Psoas muscle (tissue), 8 donors: Measurements from ENCODE around the gene DNAJC8. TPM values are rescaled to one million over a fixed set of nuclear protein-coding genes. Genes with fewer than 3 reads are reported as not detected.

ENCODE experiments used
- ATAC-seq, 4 donors: fragments of 200-7000 bp; cut with Tn5 transposase; one replicate each; pipeline ENCODE4 v1.9.1; 2020; ENCODE audit warnings: moderate library complexity in 3 of 4, mild to moderate bottlenecking in 2 of 4
- DNase-seq, 2 donors: peaks; one replicate each; pipeline ENCODE4 v3.0.0-alpha.2; 2020
- H3K27ac ChIP-seq: fragments of 200-600 bp; one replicate; pipeline ENCODE4 v1.8.0; 2022
- H3K27me3 ChIP-seq, 3 donors: fragments of 200-600 bp in 1 of 3; one replicate each; pipeline versions ENCODE4 v1.6.1 to v1.8.0; 2013 to 2022; ENCODE audit warnings: low read length in 2 of 3, mild to moderate bottlenecking in 2 of 3, moderate library complexity in 1 of 3; ENCODE audit not compliant: insufficient read depth in 3 of 3
- H3K36me3 ChIP-seq, 2 donors: fragments of 200-600 bp in 1 of 2; one replicate each; pipeline versions ENCODE4 v1.6.1 to v1.8.0; 2013 to 2022; ENCODE audit warnings: low read depth in 1 of 2, mild to moderate bottlenecking in 1 of 2, moderate library complexity in 1 of 2; ENCODE audit not compliant: insufficient read depth in 1 of 2
- H3K4me1 ChIP-seq: fragments of 200-600 bp; one replicate; pipeline ENCODE4 v1.8.0; 2022
- H3K4me3 ChIP-seq: fragments of 200-600 bp; one replicate; pipeline ENCODE4 v1.8.0; 2022; ENCODE audit warnings: mild to moderate bottlenecking
- H3K9me3 ChIP-seq: fragments of 200-600 bp; one replicate; pipeline ENCODE4 v1.8.0; 2022
- WGBS, 3 donors: extraction: QIAGEN DNeasy Blood & Tissue Kit; methylation state at CpG; one replicate each; pipeline versions ENCODE4 v1.1.6 to v1.1.7; 2013; 5-methylcytosine and 5-hydroxymethylcytosine counted together
- intact Hi-C, 2 donors: fragments of 100-400 bp; cut with DNase I; formaldehyde crosslinking; loops; one replicate each; pipeline versions ENCODE4 v1.11.0 to v1.14.2; 2022
- polyA plus RNA-seq, 3 donors: library from polyadenylated mRNA; stranded (reverse); fragments of 200-250 nt; gene quantifications; one replicate each; pipeline ENCODE4 v1.2.3, GENCODE V29; 2013
- total RNA-seq, 4 donors: library from RNA; stranded (reverse); fragmentation: NEBNext Ultra II Directional in 2 of 4; extraction: Animal tissue kit (Norgen Biotek cat#: 25700) in 2 of 4; gene quantifications; one replicate each; pipeline versions ENCODE4 v1.2.1 to v1.2.4, GENCODE V29; 2021 to 2023
- TF ChIP-seq, protein P1 (sequence below): fragments of 200-600 bp; IDR thresholded peaks from one replicate; pipeline ENCODE4 v1.8.0; 2022; ENCODE audit warnings: antibody characterized with exemption
- donor health status: healthy with polysubstance abuse.
- donor health status: DM: no; HTN: no; CAD: no; lungs with moderate emphysema.
- donor health status: Bipolar disorder and iron deficiency.
- donor health status: healthy.
- donor health status: DM: yes; HTN: yes; CAD: no.
- donor health status: DM: no; HTN: no; CAD: no.
- donor health status: DM: no; HTN: no; CAD: no.
- donor health status: DM: yes; HTN: yes; CAD: no.

The DNAJC8 gene
- total and polyA plus RNA-seq, 7 donors, result 46.6 to 116 (median 64.0) TPM

DNA sequence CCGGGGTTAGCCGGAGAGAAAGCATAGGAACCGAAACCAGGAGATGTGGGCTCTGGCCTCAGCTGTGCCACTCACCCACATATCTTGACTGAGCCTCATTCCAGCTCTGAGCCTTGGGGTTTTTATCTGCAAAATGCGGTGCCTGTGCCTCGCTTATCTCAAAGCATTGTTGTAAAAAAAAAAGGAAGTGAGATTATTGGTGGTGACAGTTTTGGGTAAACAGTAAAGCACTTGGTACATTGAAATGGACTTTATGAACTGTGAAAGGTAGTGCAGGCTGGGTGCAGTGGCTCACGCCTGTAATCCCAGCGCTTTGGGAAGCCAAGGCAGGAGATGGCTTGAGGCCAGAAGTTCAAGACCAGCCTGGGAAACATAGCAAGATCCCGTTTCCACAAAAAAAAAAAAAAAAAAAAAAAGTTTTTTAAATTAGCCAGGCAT, 60.1 kb downstream of the DNAJC8 start:
- peak in 1 of 4 donors; percentile 38 for ATAC-seq
- Histone ChIP-seq H3K27ac (peak overlapping the region; percentile 23), H3K36me3 (no peaks in the 10 kb centered on the region), H3K4me3 (no peak overlapping the region), H3K27me3 (no peaks in the 10 kb centered on the region), H3K4me1 (no peaks in the 10 kb centered on the region), H3K9me3 (no peaks in the 10 kb centered on the region)
- DNase-seq, result peak in 1 of 2 donors; percentile 31
- intact Hi-C loops, result no loop called here
- TF ChIP-seq, protein P1, sequence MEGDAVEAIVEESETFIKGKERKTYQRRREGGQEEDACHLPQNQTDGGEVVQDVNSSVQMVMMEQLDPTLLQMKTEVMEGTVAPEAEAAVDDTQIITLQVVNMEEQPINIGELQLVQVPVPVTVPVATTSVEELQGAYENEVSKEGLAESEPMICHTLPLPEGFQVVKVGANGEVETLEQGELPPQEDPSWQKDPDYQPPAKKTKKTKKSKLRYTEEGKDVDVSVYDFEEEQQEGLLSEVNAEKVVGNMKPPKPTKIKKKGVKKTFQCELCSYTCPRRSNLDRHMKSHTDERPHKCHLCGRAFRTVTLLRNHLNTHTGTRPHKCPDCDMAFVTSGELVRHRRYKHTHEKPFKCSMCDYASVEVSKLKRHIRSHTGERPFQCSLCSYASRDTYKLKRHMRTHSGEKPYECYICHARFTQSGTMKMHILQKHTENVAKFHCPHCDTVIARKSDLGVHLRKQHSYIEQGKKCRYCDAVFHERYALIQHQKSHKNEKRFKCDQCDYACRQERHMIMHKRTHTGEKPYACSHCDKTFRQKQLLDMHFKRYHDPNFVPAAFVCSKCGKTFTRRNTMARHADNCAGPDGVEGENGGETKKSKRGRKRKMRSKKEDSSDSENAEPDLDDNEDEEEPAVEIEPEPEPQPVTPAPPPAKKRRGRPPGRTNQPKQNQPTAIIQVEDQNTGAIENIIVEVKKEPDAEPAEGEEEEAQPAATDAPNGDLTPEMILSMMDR, result no peak
- 51 to 80% (median 55%) methylated on average over 7 to 8 of the region's 8 CpGs for WGBS, 3 donors

DNA sequence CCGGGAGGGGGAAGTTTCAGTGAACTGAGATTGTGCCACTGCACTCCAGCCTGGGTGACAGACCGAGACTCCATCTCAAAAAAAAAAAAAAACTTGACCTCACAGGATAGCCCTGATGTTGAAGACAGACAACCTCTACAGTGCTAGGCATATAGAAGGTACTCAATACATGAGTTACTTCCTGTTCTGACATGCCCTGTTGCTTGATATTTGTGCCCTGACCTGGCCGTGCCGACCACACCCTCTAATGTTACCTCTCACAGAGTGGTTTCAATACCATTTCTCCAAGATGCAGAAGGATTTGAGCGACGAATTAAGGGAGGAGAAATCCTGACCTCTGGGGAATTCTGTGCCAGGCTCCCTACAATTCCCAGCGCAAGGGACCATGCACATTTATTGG, 61.6 kb downstream of the DNAJC8 start:
- 89 to 92% (median 90%) methylated on average over 7 of the region's 7 CpGs for WGBS, 3 donors
- H3K27me3 ChIP-seq, result no peaks in the 10 kb centered on the region

DNA sequence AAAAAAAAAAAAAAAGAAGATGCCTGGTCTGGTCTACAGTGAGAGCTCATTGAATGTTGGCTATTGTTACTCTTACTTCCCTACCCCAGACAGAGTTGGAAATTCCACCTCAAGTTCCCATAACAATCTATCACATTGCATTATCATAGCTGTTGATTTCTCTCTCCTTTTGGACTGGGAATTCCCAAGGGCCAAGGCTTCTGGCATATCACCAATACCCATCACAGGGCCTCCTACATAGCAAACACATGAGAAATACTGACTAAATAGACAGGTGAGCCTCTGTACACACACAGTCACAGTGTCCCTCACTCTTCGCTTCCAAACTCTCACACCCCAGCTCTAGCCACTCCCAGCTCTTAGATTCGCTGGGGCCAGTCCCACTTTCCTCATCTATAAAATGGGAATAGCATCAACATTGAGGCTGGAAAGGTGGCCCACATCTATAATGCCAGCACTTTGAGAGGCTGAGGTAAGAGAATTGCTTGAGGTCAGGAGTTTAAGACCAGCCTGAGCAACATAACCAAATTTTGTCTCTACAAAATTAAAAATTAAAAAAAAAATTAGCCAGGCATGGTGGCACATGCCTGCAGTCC, 62.7 kb downstream of the DNAJC8 start:
- TF ChIP-seq, protein P1, result no peak
- H3K36me3 ChIP-seq, result no peaks in the 10 kb centered on the region
- ATAC-seq, result no peak
- H3K27ac ChIP-seq, result no peak overlapping the region
- intact Hi-C loops, result no loop called here
- DNase-seq, result no peak
- 89 to 96% (median 94%) methylated on average over 2 of the region's 2 CpGs for WGBS, 3 donors
- H3K4me1 ChIP-seq, result no peaks in the 10 kb centered on the region
- H3K4me3 ChIP-seq, result no peak overlapping the region
- H3K9me3 ChIP-seq, result no peaks in the 10 kb centered on the region
- H3K27me3 ChIP-seq, result no peaks in the 10 kb centered on the region

More for the DNA sequence above, 61.6 kb downstream of the DNAJC8 start:
- Histone ChIP-seq H3K4me3 (no peak overlapping the region), H3K27ac (no peak overlapping the region), H3K36me3 (no peaks in the 10 kb centered on the region), H3K9me3 (no peaks in the 10 kb centered on the region), H3K4me1 (no peaks in the 10 kb centered on the region)
- TF ChIP-seq, protein P1, result no peak
- DNase-seq, result no peak
- ATAC-seq, result no peak
- intact Hi-C loops, result no loop called here

DNA sequence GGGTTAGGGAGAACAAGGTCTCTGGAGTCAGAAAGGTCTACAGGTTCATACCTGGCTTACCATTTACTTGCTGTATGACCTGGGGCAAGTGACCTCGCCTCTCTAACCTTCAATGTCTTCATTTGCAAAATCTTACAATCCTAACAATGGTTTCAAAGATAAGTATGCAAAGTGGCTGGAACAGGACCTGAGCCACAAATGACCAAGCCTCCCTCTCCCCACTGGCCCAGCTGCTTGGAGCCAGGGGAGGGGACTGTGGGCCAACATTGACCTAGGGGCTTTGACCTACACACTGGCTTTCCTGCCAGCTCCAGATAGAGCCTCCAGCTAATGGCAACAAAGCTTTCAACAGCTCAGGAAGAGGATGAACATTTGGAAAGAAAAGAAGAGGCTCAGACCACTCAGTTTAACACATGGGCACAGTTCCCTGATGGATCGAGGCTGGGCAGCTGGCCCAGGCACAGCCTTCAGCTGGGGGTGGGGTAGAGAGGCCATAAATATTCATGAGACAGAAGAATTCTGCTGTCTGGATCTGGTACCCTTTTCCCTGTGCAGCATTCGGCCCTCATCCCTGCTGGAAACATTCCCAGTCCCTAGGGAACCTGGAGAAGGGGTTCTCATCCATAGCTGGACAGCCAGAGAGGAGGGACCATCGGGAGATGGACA, 69.2 kb downstream of the DNAJC8 start:
- TF ChIP-seq, protein P1, result no peak
- no peak for ATAC-seq
- no peaks in the 10 kb centered on the region for H3K27me3 ChIP-seq
- no peaks in the 10 kb centered on the region for H3K36me3 ChIP-seq
- no peaks in the 10 kb centered on the region for H3K4me1 ChIP-seq
- no peak overlapping the region for H3K27ac ChIP-seq
- H3K4me3 ChIP-seq, result no peak overlapping the region
- 34 to 46% (median 42%) methylated on average over 4 of the region's 4 CpGs for WGBS, 3 donors
- peak in 1 of 2 donors; percentile 0 for DNase-seq
- no peaks in the 10 kb centered on the region for H3K9me3 ChIP-seq
- intact Hi-C loops, result no loop called here
